GM06990 (cell line): ENCODE results near the gene PTEN.
"Not testable (repeated sequence)": the region's sequence is repeated elsewhere in the genome, so short reads cannot be mapped to it uniquely, and the experiment has no call there.

Experiments used
- DNase-seq: peaks from one replicate; pipeline ENCODE4 v3.0.0-alpha.2; 2011; ENCODE audit not compliant: insufficient read length; ENCODE audit errors: extremely low read depth
- H3K27me3 ChIP-seq: replicated peaks from 2 replicates; pipeline ENCODE4 v1.6.0; 2011; ENCODE audit warnings: low read length; ENCODE audit not compliant: control insufficient read depth, insufficient read depth
- H3K36me3 ChIP-seq: 2 replicates; pipeline ENCODE4 v1.5.1; 2011; ENCODE audit warnings: low read length; ENCODE audit not compliant: control insufficient read depth, insufficient read depth
- H3K4me3 ChIP-seq: replicated peaks from 2 replicates; pipeline ENCODE4 v1.5.1; 2011; ENCODE audit warnings: low read depth, mild to moderate bottlenecking, control low read depth, low read length
- TF ChIP-seq, protein P1 (sequence below): IDR thresholded peaks from 2 replicates; pipeline ENCODE4 v1.5.1; 2011; ENCODE audit warnings: low read length, control low read depth, mild to moderate bottlenecking, inconsistent platforms; ENCODE audit not compliant: insufficient read depth, poor library complexity, severe bottlenecking

Gene PTEN

DNA sequence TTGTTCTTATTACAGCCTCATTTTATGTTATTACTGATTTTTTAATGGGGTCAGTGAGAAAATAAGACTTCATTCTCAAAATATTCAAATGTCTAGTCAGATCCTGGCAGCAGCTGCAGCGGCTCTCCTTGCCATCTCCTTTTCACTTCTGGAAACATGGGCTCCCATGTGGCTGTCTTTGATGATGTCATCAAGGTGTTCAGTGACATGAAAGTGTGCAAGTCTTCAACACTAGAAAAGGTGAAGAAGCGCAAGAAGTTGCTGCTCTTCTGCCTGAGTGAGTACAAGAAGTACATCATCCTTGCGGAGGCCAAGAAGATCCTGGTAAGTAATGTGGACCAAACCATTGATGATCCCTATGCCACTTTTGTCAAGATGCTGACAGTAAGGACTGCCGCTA, 19.7 kb upstream of the PTEN start:
- DNase-seq: no peak
- Histone ChIP-seq H3K27me3 (no peaks in the 10 kb centered on the region), H3K36me3 (no peaks in the 10 kb centered on the region), H3K4me3 (no peak overlapping the region)
- TF ChIP-seq, protein P1, sequence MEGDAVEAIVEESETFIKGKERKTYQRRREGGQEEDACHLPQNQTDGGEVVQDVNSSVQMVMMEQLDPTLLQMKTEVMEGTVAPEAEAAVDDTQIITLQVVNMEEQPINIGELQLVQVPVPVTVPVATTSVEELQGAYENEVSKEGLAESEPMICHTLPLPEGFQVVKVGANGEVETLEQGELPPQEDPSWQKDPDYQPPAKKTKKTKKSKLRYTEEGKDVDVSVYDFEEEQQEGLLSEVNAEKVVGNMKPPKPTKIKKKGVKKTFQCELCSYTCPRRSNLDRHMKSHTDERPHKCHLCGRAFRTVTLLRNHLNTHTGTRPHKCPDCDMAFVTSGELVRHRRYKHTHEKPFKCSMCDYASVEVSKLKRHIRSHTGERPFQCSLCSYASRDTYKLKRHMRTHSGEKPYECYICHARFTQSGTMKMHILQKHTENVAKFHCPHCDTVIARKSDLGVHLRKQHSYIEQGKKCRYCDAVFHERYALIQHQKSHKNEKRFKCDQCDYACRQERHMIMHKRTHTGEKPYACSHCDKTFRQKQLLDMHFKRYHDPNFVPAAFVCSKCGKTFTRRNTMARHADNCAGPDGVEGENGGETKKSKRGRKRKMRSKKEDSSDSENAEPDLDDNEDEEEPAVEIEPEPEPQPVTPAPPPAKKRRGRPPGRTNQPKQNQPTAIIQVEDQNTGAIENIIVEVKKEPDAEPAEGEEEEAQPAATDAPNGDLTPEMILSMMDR: no peak

DNA sequence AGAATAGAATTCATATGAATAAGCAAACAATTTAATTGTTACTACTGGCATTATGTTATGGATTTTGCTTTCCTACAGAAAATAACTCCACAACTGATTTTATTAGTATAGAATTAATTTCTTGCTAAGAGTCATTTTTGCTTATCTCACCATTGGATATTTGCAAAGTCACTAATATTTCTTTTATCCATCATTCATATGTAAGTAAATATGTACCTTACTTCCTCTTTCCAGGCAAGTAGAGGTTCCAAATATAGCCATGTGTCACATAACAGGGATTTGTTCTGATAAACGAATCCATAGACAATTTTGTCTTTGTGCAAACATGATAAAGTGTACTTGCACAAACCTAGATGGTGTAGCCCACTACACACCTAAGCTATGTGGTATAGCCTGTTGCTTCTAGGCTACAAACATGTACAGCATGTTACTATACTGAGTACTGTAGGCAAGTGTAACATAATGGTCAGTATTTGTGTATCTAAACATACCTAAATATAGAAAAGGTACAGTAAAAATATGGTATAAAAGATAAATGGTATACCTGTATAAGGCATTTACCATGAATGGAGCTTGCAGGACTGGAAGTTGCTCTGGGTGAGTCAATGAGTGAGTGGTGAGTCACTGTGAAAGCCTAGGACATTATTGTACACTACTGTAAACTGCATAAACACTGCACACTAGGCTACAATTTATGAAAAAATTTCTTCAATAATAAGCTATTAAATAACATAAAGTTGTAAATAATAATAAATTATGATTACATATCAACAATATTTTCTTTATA, 18.4 kb upstream of the PTEN start:
- H3K36me3 ChIP-seq: no peaks in the 10 kb centered on the region
- no peak for DNase-seq
- TF ChIP-seq, protein P1: no peak
- no peaks in the 10 kb centered on the region for H3K27me3 ChIP-seq
- no peak overlapping the region for H3K4me3 ChIP-seq

DNA sequence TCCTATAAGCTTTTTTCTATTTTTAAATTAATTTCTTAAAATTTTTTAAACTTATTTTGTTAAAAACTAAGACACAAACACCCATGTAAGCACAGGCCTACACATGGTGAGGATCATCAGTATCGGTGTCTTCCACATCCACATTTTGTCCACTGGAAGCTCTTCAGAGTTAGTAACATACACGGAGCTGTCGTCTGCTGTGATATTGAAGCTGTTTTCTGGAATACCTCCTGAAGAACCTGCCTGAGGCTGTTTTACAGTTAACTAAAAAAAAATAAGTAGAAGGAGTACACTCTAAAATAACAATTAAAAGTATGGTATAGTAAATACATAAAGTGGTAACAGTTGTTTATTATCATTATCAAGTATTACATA, 17.8 kb upstream of the PTEN start:
- TF ChIP-seq, protein P1: no peak
- no peaks in the 10 kb centered on the region for H3K27me3 ChIP-seq
- no peak for DNase-seq
- no peak overlapping the region for H3K4me3 ChIP-seq
- H3K36me3 ChIP-seq: no peaks in the 10 kb centered on the region

DNA sequence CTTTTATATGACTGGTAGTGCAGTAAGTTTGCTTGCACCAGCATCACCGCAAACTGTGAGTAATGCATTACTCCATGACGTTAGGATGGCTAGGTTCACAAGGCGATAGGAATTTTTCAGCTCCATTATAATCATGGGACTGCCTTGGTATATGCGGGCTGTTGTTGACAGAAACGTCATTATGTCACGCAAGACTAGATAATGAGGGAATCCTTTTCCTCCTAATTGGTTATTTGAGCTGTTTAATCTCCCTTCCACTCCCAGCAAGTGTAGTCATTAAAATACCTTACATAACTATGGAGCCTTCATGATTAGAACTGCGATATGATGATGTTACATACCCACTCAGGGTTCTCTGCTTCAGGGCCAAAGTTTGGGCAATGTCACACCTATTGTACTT, 17.4 kb upstream of the PTEN start:
- TF ChIP-seq, protein P1: no peak
- Histone ChIP-seq H3K27me3 (no peaks in the 10 kb centered on the region), H3K36me3 (no peaks in the 10 kb centered on the region), H3K4me3 (no peak overlapping the region)
- DNase-seq: no peak

DNA sequence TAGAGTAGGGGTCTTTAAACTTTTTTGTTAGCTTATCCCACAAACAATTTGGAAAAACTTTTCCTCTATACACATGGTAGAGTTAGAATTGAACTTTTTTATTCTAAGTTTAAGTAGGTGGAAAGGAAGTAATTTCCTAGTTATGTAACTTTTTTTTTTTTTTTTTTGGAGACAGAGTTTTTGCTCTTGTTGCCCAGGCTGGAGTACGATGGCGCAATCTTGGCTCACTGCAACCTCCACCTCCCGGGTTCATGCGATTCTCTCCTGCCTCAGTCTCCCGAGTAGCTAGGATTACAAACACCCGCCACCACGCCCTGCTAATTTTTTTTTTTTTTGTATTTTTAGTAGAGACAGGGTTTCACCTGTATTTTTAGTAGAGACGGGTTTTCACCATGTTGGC, 16.7 kb upstream of the PTEN start:
- not testable (repeated sequence) for DNase-seq, H3K4me3 ChIP-seq, H3K36me3 ChIP-seq, H3K27me3 ChIP-seq

DNA sequence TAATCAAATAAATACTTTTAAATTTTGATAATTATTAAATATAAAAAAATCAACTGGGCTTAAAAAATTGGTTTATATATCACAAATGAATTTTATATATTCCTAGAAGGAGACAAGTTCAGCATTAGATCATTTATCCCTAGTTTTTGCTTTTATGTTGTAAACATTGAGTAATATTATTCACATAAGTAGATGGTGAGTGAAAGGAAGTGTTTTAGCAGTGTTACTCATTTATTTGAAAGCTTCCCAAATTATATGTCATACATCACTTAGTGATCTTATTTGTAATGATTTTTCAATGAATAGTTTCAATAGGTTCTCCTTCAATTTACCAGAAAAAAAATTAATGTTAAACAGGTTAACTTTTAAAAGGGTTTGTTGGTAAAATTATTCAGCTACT, 15.9 kb upstream of the PTEN start:
- TF ChIP-seq, protein P1: no peak
- no peaks in the 10 kb centered on the region for H3K36me3 ChIP-seq
- DNase-seq: no peak

More for the DNA sequence above, 15.9 kb upstream of the PTEN start:
- Histone ChIP-seq H3K27me3 (no peaks in the 10 kb centered on the region), H3K4me3 (no peak overlapping the region)
